ENCODE measurements around the gene PGRMC1. TPM values are rescaled to one million over a fixed set of nuclear protein-coding genes. Genes with fewer than 3 reads are reported as not detected.
A peak's percentile ranks its signal among the peaks of the same experiment; 100 is the strongest.

PGRMC1 gene
- total RNA-seq, result 10 to 100 TPM; 11.4 to 14.4 (median 13.0) TPM

DNA sequence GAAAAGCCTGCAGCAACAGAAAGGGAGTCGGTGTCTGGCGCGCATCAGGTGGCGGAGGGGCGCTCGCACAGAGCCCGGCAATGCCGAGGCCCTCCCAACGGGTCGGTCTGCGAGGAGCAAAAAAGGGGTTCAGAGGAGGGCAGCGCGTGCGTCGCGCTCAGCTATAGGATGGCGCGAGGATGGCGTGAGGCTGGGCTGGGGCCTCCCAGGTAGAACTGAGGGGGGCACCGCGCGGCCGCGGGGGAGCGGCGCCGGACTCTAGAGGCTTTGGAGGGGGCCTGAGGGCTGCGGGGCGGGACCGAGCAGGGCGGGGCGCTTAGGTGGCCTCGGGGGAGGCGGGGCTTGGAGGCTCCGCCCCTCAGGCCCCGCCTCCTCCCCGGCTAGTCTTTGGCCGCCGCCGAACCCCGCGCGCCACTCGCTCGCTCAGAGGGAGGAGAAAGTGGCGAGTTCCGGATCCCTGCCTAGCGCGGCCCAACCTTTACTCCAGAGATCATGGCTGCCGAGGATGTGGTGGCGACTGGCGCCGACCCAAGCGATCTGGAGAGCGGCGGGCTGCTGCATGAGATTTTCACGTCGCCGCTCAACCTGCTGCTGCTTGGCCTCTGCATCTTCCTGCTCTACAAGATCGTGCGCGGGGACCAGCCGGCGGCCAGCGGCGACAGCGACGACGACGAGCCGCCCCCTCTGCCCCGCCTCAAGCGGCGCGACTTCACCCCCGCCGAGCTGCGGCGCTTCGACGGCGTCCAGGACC is at the start of gene PGRMC1:
PGRMC1 (plus strand) TSS at position 414 of the 751 bp plus-strand sequence; CDS start at position 493, 79 bp downstream.
- Histone ChIP-seq H3K4me1 (no peaks in the 10 kb centered on the region), H3K9me3 (no peaks in the 10 kb centered on the region), H3K4me3 (peak within 1 kb of the TSS; percentile 61 to 76 (median 69)), H3K27me3 (peaks cover 0 to 4% (median 0%) of the 10 kb centered on the region in 3 donors), H3K27ac (peak within 1 kb of the TSS; percentile 64 to 77 (median 72)), H3K36me3 (no peaks in the 10 kb centered on the region)
- intact Hi-C loops (cut with DNase I; ENCODE audit: low total_unique reads) (loop anchor here (5.0 kb wide), 2 partner anchors 231 to 371 kb away; partner anchors contain the start of genes NKRF and SLC25A5), in situ Hi-C loops (cut with MboI; ENCODE audit: low sequenced_read_pairs in 4 of 4) (no loop called here)
- peak; percentile 80 to 86 for ATAC-seq
- TF ChIP-seq, protein P1, sequence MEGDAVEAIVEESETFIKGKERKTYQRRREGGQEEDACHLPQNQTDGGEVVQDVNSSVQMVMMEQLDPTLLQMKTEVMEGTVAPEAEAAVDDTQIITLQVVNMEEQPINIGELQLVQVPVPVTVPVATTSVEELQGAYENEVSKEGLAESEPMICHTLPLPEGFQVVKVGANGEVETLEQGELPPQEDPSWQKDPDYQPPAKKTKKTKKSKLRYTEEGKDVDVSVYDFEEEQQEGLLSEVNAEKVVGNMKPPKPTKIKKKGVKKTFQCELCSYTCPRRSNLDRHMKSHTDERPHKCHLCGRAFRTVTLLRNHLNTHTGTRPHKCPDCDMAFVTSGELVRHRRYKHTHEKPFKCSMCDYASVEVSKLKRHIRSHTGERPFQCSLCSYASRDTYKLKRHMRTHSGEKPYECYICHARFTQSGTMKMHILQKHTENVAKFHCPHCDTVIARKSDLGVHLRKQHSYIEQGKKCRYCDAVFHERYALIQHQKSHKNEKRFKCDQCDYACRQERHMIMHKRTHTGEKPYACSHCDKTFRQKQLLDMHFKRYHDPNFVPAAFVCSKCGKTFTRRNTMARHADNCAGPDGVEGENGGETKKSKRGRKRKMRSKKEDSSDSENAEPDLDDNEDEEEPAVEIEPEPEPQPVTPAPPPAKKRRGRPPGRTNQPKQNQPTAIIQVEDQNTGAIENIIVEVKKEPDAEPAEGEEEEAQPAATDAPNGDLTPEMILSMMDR (IDR thresholded peaks at IDR 0.05 in 4 of 5, conservative IDR thresholded peaks at IDR 0.05 in 1 of 5), result no peak
- TF ChIP-seq POLR2A (IDR thresholded peaks at IDR 0.05), result peak; percentile 63 to 64
- peak; percentile 39 to 57 for DNase-seq

DNA sequence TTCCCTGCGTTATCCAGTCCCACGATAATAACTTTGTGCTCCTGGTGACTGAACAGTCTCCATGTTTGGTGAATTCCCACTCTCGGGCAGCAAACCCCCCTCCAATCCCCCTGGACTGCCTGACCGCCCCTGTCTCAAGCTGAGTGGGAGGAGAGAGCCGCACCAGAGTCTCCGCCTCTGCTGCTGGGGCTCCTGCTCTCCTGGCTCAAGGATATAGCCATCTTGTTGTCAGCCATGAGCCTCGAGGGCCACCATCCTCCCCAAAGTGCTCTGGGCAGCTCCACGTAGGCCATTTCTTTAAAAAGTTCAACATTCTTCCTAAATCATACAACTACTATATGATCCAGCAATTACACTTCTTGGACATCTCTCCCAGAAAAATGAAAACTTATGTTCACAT is 49.3 kb upstream of the PGRMC1 start:
- H3K4me1 ChIP-seq, result no peaks in the 10 kb centered on the region
- intact Hi-C loops (cut with DNase I; ENCODE audit: low total_unique reads), result no loop called here
- H3K36me3 ChIP-seq, result no peaks in the 10 kb centered on the region
- in situ Hi-C loops (cut with MboI; ENCODE audit: low sequenced_read_pairs in 4 of 4), result no loop called here
- H3K27ac ChIP-seq, result no peak overlapping the region
- H3K9me3 ChIP-seq, result no peaks in the 10 kb centered on the region
- TF ChIP-seq, protein P1 (IDR thresholded peaks at IDR 0.05 in 4 of 5, conservative IDR thresholded peaks at IDR 0.05 in 1 of 5), result no peak
- no peak for TF ChIP-seq POLR2A (IDR thresholded peaks at IDR 0.05)
- no peaks in the 10 kb centered on the region for H3K27me3 ChIP-seq
- ATAC-seq (no peak), DNase-seq (no peak)
- H3K4me3 ChIP-seq, result no peak overlapping the region

DNA sequence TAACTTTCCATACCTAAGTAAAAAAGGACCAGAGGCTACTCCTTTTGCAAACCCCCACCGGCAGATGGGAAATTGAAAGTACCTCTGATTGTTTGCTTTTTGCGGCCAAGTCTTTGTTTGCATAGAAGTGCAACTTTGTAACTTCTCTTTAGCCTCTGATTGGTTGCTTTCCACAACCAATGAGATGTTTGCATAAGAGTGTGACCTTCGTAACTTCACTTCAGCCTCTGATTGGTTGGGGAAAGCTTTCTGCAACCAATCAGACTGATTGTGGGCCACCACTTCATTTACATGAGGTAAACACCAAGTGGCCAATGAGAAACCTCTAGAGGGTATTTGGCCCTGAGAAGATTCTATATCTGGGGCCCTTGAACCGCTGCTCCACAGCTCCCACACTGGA is 48.8 kb upstream of the PGRMC1 start:
- intact Hi-C loops (cut with DNase I; ENCODE audit: low total_unique reads), result no loop called here
- TF ChIP-seq, protein P1 (IDR thresholded peaks at IDR 0.05 in 4 of 5, conservative IDR thresholded peaks at IDR 0.05 in 1 of 5), result no peak
- TF ChIP-seq POLR2A (IDR thresholded peaks at IDR 0.05), result no peak
- Histone ChIP-seq H3K27me3 (no peaks in the 10 kb centered on the region), H3K4me3 (no peak overlapping the region), H3K4me1 (no peaks in the 10 kb centered on the region), H3K27ac (no peak overlapping the region), H3K9me3 (no peaks in the 10 kb centered on the region), H3K36me3 (no peaks in the 10 kb centered on the region)
- ATAC-seq, result no peak
- in situ Hi-C loops (cut with MboI; ENCODE audit: low sequenced_read_pairs in 4 of 4), result no loop called here
- no peak for DNase-seq

DNA sequence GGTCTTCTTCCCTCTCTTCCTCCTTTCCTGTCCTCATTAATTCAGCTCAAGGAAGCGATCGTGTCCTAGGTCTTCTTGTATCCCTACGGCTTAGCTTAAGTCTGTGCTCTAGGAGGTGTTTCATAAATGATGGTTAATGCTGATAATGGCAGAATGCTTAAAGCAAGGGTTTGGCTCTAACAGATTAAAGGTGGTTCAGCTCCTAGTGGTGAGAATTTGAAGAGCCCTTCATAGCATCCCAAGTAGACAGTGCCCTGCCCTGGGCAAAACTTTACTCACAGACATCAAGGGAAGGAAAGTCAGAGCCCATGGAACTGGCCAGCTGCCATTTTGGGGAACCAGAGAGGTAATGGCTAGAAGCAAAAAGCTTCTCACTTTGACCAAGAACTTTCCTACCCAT is 47.0 kb upstream of the PGRMC1 start:
- H3K9me3 ChIP-seq, result no peaks in the 10 kb centered on the region
- in situ Hi-C loops (cut with MboI; ENCODE audit: low sequenced_read_pairs in 4 of 4) (no loop called here), intact Hi-C loops (cut with DNase I; ENCODE audit: low total_unique reads) (no loop called here)
- H3K27ac ChIP-seq, result no peak overlapping the region
- no peak overlapping the region for H3K4me3 ChIP-seq
- H3K27me3 ChIP-seq, result no peaks in the 10 kb centered on the region
- TF ChIP-seq, protein P1 (IDR thresholded peaks at IDR 0.05 in 4 of 5, conservative IDR thresholded peaks at IDR 0.05 in 1 of 5), result no peak
- TF ChIP-seq POLR2A (IDR thresholded peaks at IDR 0.05), result no peak
- DNase-seq (no peak), ATAC-seq (no peak)
- H3K4me1 ChIP-seq, result no peaks in the 10 kb centered on the region
- H3K36me3 ChIP-seq, result no peaks in the 10 kb centered on the region

Data from gastrocnemius medialis (tissue), 4 donors.